GM21526 (cell line): ENCODE data around the gene GNA12.
A peak's percentile ranks its signal among the peaks of the same experiment; 100 is the strongest.

Source experiments
- ATAC-seq: cut with Tn5 transposase; IDR thresholded peaks from one replicate; pipeline ENCODE4 v1.9.1; 2021; ENCODE audit warnings: moderate library complexity; ENCODE audit not compliant: unreplicated experiment, low FRiP score

Gene GNA12

GRCh38 chr7:2838873-2839578 lies 5.1 kb downstream of the GNA12 start:
- ATAC-seq = peak; percentile 59

DNA sequence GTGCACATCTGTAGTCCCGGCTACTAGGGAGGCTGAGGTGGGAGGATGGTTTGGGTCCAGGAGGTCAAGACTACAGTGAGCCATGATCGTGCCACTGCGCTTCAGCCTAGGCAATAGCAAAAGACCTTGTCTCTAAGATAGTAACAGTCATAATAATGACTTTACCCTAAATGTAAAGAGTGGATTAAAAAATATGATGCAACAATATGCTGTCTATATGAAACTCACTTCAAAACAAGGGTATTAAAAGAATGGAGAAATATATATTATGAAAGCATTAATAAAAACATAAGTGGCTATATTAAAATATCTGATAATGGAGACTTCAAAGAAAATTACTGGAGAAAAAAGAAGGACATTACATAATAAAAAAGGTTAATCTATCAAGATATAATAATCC lies 5.7 kb downstream of the GNA12 start:
- ATAC-seq = no peak

DNA sequence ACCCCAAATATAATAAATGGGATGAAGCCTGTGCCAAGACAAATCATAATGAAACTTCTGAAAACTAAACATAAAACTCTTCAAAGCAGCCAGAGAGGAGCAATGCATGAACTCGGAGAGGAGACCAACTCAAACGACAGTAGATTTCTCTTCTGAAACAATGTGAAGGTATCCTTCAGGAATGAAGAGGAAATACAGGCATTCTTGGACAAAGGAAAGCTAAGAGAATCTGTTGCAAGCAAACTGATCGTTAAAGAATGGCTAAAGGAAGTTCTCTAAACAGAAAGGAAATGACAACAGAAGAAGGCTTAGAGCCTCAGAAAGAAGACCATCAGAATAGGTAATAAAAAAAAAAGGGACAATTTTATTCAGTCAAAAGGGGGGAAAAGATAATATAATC lies 6.6 kb downstream of the GNA12 start:
- no peak for ATAC-seq

DNA sequence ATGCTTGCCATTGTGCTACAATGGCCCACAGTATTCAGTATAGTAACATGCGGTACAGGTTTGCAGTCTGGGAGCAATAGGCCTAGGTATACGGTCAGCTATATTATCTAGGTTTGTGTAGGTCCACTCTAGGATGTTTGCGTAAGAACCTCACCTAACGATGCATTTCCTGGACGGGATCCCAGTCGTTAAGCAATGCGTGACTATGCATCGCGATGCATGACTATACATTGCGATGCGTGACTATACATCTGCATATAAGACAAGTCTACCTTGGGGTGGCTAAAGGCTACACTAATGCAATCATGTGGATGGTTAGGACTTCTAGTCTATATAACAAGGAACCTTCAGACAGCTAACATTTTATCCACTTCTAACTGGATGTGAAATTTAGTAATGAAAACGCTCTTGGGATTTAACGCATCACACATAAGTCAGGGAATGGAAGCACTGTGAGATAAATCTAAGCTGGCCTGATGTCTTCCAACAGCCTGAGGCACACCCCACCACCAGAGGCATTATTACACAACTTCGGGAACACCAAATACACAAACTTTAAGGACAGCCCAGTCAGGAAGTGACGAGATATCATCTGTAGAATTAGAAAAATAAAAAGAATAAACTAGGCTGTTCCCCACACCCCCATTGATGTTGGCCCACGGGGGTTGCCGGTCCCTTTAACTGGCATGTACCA lies 9.2 kb downstream of the GNA12 start:
- no peak for ATAC-seq

DNA sequence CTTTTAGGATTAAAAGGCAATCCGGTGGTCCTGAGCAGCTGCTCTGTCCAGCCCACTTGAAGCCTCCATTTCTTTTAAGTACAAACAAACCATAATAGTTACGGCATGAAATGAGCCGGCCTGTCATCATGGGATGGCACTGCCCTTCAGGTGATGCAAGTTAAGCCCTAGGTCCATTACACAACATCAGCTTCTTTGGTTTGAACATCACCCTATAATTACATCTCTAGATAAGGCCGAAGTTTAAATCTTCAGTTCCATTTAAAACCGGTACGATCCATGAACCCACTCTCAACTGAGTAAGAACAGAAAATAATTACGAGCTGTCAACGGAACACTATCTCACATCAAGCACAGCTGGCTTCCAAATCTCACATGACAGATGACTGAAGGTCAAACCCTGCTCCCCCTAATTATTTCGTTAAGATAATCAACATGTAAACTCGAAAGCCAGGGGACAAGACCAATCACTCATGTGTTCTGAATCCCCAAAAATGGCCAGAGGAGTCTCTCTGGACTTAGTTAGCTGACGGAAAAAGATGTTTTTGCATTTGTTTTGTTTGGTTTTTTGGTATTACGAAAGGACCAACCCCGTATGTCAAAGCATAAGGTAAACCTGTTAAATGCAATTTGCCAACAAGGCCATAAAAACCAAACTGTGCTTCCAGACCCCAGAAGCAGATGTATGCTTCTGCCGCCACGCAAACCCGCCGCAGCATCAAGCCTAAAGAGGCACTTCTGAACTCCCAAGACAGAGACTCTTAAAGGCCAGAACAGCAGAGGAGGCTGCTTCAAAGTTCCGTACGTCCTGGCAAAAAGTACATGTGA lies 10.8 kb downstream of the GNA12 start:
- no peak for ATAC-seq

DNA sequence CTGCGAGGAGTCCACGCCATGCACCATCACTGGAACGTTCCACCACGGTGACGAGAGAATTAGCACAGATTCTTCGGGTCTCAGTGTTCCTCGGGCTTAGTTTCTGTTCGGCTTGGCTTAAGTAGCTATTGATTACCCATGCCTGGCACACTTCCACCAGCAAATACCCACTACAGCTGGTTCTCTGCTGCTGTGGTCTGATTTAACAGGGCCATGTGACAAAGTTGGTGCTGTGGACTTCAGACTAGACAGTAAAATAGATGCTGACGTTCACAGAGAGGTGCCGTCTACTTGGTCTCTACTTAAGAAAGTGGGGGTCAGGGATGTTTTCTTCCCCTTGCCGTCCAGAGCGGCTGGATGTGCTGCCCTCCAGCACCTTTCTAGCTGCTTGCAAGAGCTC lies 11.6 kb downstream of the GNA12 start:
- no peak for ATAC-seq

DNA sequence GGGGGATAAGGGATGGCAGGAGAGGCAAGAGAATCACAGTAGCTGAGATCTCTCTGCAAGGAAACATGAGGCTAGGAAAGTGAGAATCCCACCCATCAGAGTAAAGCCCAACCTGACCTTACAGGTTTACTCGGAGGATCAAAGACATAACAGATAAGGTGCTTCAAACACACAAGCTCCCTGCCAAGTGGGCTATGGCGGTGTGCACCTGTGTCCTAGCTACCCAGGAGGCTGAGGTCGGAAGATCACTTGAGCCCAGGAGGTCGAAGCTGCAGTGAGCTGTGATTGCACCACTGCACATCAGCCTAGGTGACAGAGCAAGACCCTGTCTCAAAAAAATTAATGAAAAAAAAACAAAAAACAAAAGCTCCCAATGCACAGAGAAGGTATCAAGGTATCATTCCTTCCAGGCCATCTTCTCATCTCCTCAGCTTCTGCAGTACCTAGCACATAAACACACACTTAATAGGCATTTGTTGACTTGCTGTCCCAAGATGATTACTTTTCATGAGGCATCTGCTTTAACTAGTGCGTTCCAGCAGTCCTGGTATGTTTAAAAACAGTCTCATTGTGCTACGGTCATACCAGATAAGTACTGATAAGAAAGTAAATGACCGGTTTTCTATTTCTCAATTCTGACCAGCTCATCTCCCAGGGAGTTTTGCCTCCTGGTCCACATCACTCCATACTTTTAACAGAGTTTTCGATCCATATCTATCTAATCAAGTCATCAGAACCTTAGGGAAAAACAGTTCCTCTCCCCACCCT lies 13.3 kb downstream of the GNA12 start:
- no peak for ATAC-seq

- no peak for ATAC-seq
Observed at GRCh38 chr7:2829040-2829439, 15.1 kb downstream of the GNA12 start.

DNA sequence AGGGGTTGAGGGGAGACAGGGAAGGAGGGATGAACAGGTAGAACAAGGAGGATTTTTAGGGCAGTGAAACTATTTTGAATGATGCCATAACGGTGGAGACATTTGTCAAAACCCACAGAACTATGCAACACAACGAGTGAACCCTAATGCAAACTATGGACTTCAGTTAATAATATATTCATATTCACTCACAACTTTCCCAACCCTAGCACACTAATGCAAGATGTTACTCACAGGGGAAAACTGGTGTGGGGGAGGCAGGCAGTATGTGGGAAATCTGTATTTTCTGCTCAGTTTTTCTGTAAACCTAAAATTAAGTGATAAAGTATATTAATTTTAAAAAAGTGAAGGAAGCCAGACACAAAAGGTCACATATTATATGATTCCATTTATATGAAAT lies 17.3 kb downstream of the GNA12 start:
- ATAC-seq = no peak

DNA sequence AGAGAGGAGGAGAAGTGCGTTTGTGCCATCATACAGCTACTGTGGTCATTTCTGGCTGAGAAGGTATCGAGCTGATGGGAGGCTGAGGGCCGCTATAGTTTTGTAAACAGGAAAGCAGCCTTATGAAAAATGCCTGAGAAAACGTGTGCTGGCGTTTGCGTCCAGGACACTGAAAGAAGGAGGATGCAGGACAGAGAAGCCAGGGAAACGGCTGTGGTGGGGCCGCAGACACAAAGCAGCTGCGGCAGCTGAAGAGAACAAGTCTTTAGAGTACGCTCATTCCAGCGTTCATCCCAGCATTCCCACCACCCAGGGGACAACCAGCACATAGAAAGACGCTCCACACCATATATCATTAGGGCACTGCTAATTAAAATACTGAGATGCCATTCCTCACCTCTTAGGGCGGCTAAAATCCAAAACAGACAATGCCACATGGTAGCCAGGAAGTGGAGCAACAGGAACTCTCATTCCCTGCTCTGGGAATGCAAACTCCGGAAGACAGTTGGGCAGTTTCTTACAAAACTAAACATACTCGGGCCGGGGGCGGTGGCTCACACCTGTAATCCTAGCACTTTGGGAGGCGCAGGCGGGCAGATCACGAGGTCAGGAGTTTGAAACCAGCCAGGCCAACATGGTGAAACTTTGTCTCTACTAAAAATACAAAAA lies 18.4 kb downstream of the GNA12 start:
- ATAC-seq = no peak

- ATAC-seq = no peak
Observed at GRCh38 chr7:2824678-2825461, 19.2 kb downstream of the GNA12 start.

DNA sequence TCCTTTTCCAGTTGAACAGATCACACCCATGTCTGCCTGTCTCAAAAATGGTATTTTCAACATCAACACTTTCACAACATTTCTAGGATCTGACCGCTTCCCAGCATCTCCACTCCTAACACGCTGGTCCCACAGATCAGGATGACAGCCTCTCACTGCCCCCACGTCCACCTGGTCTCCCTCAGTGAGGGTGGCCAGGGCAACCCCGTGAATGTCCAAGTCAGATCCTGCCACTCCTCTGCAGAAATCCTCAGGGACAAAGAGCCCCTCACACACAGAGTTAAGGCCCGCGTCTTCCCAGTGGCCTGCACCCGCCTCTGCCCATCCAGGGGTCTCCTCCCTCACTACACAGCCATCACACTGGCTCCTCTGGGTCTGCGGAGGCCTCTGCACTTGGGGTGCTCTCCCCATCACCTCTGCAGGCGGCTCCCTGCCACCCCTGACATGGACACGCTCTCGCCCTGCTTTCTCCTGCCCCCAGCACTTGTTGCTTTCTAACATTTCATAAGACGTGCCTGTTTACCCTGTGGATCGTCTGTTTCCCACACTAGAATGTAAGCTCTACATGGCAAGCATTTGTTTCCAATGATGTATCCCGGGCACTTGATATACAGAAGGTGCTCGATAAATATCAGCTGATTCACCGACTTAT lies 20.0 kb downstream of the GNA12 start:
- no peak for ATAC-seq

DNA sequence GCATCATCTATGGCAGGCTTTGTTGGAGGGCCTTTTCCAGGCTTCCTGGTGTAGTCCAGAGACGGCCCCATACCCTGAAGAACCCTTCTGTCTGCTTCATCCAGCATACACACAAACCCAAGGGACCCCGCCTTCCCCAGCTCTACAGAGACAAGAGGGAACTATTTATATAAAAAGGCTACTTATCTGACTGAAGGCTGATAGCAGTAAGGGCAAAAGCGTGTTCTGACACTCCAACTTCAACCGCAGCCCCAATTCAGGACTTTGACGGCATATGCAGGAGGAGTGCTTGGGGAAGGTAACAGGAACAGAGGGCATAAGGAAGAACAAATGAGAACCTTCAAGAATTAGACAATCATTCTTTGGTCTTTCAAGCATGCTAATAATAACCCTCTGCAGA lies 21.0 kb downstream of the GNA12 start:
- no peak for ATAC-seq

DNA sequence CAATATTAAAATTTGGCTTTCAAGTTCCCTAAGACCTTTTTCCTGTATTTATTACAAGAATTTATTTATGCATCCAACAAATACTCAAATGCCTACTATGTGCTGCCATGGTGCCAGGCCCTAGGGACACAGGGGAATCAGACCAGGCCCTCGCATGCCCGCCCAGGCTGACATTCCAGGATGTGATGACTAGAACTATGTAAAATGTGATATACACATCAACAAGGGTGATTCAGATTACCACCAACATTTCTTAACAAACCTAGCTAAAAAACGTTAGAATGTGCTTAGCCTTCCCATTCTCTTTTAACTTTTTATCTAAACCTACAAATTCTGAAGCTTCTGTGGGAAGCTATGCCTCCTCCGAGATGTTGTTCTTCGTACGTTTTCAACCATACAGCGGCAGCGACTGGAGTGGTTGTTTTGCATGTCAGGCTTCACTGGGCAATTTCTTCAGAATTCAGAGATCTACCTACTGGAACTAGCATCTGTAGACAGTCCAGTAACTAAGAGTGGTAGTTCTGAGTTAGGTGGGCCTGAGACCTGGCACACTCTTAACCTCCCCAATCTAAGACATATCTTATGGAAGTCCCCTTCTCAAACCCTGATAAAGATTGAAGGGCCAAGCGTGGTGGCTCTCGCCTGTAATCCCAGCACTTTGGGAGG lies 22.1 kb downstream of the GNA12 start:
- ATAC-seq = peak; percentile 55

- ATAC-seq = no peak
Observed at GRCh38 chr7:2821161-2821841, 22.8 kb downstream of the GNA12 start.

DNA sequence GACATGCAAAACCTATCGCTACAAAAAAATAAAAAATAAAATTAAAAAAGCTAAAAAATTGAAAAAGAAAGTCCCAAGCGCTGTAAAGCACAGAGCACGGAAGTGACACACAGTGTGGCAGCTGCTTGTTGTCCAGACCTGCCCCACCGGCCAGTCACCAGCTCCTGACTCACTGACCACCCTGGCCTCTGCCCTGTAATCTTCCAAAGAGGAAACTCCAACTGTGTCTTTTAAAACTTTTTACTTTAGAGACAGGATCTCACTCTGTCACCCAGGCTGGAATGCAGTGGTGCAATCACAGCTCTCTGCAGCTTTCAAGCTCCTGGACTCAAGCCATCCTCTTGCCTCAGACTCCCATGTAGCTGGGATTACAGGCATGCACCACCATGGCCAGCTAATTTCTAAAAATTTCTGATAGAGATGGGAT lies 23.6 kb downstream of the GNA12 start:
- ATAC-seq = no peak

GRCh38 chr7:2819954-2820397 lies 24.1 kb downstream of the GNA12 start:
- ATAC-seq = no peak
